HG02938 (cell line): ENCODE results near the gene CACNA2D2.

Experiments
- ATAC-seq: cut with Tn5 transposase; IDR thresholded peaks from one replicate; pipeline ENCODE4 v1.9.1; 2021; ENCODE audit warnings: mild to moderate bottlenecking, moderate library complexity; ENCODE audit not compliant: unreplicated experiment

Gene CACNA2D2

GRCh38 chr3:50503504-50504342, at the start of gene CACNA2D2:
CACNA2D2 (minus strand) TSS chr3:50503634; CDS start chr3:50503423, 211 bp downstream.
- ATAC-seq, result no peak

- ATAC-seq, result no peak
Measured at GRCh38 chr3:50552598-50552997, 49.2 kb upstream of the CACNA2D2 start.

- no peak for ATAC-seq
Measured at GRCh38 chr3:50551681-50552435, 48.4 kb upstream of the CACNA2D2 start.

- no peak for ATAC-seq
Measured at GRCh38 chr3:50551054-50551659, 47.7 kb upstream of the CACNA2D2 start.

- ATAC-seq, result peak; percentile 52
Measured at GRCh38 chr3:50550079-50550736, 46.8 kb upstream of the CACNA2D2 start.

GRCh38 chr3:50549226-50549625, 45.8 kb upstream of the CACNA2D2 start:
- ATAC-seq, result no peak

GRCh38 chr3:50545781-50546180, 42.3 kb upstream of the CACNA2D2 start:
- ATAC-seq, result no peak

- ATAC-seq, result no peak
Measured at GRCh38 chr3:50542177-50543034, 39.0 kb upstream of the CACNA2D2 start.

GRCh38 chr3:50539356-50540286, 36.2 kb upstream of the CACNA2D2 start:
- no peak for ATAC-seq

GRCh38 chr3:50537421-50538129, 34.1 kb upstream of the CACNA2D2 start:
- no peak for ATAC-seq

GRCh38 chr3:50536471-50537180, 33.2 kb upstream of the CACNA2D2 start:
- no peak for ATAC-seq

- ATAC-seq, result no peak
Measured at GRCh38 chr3:50534681-50535330, 31.4 kb upstream of the CACNA2D2 start.

GRCh38 chr3:50533807-50534461, 30.5 kb upstream of the CACNA2D2 start:
- ATAC-seq, result no peak

- no peak for ATAC-seq
Measured at GRCh38 chr3:50533316-50533715, 29.9 kb upstream of the CACNA2D2 start.

- no peak for ATAC-seq
Measured at GRCh38 chr3:50532062-50532705, 28.8 kb upstream of the CACNA2D2 start.

- ATAC-seq, result no peak
Measured at GRCh38 chr3:50531201-50531600, 27.8 kb upstream of the CACNA2D2 start.
